ENCODE measurements around the gene PURB.
"Not testable (repeated sequence)": the region's sequence is repeated elsewhere in the genome, so short reads cannot be mapped to it uniquely, and the experiment has no call there.

Gene PURB

DNA sequence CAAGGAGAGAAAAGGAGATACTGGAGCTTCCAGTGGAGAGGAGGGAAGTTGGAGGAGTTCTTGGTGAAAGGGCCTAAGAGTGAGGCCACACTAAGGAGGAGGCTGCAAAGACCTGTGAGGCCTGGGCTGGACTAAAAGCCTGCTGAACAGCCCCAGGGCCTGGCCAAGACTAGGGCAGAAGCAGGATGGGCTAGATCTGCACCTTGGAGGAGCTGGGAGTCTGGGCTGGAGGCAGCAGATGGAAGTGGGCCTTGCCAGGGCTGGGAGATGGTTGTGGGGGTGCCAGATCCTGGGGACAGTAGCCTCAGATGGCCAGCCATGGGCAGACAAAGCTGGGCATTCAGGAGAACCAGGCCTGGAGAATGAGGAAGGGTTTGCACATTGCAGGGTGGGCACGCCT is 6.5 kb upstream of the PURB start:
- DNase-seq (ENCODE audit: low spot score), result no peak

DNA sequence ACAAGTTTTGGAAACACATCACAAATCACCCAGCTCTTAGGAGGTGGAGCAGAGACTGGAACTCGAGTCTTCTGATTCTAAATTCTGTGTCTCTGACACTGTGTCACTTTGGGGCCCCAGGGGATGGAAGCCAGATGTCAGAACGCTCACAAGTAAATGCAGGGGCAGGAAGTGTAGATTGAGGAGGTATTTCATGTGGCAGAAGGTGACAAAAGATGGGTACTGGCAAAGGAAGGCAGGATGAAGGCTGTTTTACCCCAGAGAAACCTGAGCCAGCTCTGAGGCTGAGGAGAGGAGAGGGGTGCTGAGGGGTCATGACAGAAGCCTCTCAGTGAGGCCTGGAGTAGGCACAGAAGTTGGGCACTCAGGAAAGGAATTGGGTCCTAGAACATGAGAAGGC is 6.0 kb upstream of the PURB start:
- DNase-seq (ENCODE audit: low spot score), result no peak

DNA sequence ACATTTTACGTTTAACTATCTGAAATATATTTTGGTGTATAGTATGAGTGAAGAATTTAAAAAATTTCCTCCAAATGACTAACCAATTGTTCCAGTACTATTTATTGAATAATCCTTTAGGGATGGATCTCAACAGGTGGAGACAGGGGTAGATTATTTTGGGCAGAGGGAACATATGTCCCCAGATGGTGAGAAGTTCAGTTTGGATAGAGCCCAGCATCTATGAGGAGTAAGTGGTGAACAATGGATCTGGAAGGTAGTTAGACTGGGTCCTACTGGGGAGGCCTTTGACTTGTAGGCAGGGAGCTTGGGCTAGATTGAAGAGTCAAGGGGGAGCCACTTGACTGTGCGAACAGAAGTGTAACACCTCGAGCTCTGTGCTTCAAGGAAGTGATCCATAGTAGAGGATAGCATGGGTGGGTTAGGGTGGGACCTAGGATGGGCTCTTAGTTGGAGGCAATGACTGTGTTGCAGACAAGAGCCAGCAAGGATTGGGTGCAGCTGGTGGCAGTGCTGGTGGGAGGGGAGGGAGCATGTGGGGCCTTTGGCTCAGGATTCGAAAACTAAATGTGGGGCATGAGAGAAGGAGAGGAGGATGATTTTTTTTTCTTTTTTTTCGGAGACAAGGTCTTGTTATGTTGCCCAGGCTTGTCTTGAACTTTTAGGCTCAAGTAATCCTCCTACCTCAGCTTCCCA is 3.9 kb upstream of the PURB start:
- no peak for DNase-seq (ENCODE audit: low spot score)

DNA sequence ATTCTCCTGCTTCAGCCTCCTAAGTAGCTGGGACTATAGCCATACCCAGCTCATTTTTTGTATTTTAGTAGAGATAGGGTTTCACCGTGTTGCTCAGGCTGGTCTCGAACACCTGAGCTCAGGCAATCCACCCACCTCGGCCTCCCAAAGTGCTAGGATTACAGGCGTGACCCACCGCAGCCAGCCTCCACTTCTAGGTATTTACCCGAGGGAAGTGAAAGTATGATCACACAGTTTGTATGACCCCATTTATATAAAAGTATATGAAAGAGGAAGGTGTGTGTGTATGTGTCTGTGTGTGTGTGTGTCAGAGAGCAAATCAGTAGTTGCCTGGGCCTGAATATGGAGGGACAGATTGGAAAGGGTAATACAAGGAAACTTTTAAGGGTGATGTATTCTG is 2.0 kb upstream of the PURB start:
- no peak for DNase-seq (ENCODE audit: low spot score)

DNA sequence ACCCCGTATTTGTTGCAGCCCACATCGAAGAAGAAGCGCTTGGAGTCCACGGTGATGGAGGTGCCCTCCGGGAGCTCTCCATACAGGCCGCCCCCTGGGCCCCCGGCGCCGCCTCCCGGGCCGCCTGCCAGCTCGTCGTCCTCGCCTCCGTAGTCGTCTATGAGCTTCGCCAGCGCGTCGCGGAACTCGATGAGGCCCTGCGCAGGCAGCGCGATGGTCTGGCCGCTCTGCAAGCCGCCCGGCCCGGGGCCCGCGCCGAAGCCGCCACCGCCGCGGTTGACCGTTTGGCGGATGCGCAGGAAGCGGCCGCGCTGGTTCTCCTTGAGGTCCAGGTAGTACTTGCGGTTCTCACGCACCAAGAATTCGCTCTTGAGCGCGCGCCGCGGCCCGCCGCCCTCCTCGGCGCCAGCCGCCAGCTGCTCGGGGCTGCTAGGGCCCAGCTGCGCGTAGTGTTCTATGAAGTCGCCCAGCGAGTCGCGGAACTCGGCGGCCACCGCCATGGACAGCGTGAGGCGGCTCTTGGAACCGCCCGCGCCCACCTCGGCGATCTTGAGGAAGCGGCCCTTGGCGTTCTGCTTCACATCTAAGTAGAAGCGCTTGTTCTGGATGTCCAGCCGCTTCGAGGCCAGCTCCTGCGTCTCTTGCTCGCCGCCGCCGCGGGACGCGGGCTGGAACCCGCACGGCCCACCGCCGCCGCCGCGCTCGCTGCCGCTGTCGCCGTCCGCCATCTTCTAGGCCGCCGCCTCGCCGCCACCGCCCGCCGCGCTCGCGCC is 523 bp downstream of the PURB start:
- no peak for DNase-seq (ENCODE audit: low spot score)

DNA sequence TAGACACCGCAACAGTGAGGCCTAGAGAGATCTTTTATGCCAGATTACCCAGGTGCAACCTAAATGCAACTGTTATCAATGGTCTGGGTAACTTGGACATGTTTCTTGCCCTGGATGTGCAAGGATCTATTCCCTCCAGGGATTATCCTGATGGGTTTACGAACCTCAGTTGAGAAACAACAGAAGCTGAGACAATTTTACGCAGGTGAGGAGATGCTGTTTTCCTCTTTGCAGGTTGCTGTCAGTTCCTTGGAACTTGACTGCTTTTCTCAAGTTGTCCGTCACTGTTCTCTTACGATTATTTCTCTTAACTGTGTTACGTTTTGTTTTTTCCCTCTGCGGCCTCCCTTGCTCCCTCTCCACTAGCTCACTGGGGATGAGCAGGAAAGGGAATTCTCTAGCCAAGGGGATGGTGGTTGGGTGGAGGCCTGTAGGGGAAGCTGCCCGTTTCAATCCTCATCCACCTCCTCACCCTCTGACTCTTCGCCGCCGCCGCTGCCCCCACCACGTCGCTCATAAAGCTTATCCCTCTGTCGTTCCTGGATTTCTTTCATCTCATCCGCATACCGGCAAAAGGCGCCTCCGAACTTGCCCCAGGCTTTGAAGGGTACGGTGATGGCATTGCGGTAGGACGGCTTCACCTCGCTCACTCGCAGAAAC is 1.2 kb downstream of the PURB start:
- no peak for DNase-seq (ENCODE audit: low spot score)

DNA sequence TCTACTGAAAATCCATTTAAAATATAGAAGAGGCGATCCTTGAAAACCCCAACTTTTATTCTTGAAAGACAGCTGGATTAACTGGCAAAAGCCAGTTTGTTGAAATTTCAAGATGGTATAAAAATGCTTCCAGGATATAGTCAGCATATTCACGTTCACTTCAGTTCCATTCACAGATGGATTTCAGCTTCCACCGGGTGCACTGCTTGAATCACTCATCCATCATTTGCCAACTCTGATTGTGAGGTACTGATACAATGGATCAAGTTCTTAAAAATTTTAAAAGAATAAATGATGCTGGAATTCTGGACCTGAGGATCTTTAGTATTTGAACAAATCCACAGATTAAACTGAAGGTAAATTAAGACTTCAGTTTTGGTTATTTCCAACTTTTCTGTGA is 2.4 kb downstream of the PURB start:
- no peak for DNase-seq (ENCODE audit: low spot score)

DNA sequence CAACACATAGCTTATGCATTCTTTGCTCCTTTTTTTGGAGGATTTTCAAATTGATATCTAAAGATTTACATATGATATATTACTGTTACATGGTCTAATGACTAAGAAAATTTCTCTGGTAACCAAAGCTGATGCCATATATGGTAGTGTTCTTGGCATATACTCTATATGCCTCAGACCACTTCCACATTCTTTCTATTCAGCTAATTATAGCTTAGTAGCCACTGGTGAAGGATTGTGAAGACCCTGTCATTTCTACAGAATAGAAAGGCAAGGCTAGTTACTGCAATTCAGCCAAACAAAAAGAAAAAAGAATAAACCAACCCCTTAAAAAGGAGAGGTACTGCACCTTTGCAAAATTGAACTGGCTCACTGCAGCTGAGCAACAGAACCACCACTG is 3.7 kb downstream of the PURB start:
- no peak for DNase-seq (ENCODE audit: low spot score)

DNA sequence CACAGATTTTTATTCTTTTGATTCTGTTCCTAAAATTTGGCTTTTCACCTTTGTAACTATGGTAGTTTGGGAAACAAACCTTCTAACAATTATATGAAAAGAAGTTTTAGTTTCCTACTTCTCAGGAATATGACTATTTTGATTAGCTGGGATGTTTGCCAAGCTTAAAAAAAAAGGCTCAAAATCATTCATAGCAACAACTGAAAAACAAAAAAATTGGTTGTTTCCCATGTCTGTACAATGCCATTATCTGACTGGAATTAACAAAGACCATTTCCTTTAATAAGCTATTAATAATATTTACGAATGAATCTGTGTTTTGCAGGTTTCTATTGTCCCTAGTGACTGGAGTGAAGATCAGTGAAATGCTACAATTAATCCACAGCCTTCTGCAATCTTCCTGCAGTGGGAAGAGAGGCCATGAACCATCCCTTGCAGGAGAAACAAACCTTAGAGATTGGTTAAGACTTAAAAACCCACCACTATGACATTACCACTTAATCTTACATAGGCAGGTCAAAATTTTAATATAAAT is 4.2 kb downstream of the PURB start:
- DNase-seq (ENCODE audit: low spot score), result no peak

DNA sequence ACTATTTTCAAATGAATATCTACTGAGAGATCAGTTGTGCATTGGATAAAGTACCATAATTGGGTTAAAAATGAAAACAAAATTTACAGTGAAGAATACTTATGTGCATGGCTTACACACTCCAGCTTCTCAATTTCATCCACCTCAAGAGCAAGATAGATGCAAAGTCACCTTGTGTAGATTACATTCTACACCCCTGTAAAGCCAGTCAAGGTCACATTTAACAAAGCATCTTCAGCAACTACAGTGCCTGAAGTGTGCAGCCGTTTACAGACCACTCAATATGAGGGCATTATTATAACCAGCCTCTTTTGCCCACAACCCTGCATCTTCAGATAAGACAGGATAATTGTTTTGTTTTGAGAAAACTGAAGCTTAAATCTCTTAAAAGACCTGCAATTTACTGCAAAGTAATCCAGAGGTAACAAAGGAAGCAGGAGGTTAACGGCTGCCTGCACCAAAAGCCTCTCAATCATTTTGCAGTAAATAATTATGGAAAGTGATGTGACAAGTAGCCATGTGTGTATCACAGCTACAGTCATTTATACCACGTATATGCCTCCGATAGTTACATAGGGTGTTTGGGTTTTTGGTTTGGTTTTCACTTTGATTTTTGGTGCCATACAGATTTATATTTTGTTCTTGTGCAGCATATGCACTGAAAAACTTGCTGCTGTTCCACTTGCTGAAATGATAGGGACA is 4.9 kb downstream of the PURB start:
- DNase-seq (ENCODE audit: low spot score), result no peak

DNA sequence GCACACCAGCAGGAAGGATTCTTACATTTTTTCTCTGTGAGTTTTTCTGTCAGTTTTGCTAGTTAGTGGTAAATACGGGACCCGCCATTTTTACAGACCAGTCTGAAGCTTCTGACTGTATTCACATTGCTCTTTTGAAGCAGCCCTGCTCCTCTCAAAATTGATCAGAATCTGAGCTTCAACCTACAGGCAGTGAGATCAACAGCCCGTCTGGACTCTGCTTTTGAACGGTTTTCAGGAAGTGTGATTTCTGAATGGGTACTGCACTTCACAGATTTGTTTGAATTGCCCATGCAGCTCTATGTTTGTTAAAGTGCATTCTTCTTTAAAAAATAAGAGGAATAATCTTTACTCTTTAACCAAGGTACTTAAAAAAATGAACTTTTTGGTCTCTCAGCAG is 8.9 kb downstream of the PURB start:
- DNase-seq (ENCODE audit: low spot score), result no peak

DNA sequence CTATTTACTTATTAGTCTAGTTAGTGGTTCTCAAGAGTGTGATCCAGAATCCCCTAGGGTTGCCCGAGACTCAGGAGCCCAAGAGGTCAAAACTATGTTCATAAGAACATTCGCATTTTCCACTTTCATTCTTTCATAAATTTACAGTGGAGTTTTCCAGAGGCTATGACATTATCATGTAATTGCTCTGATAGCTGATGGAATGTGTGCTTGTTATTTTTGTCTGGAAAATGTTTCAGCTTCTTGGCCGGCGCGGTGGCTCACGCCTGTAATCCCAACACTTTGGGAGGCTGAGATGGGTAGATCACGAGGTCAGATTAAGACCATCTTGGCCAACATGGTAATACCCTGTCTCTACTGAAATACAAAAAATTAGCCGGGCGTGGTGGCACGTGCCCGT is 10.1 kb downstream of the PURB start:
- DNase-seq (ENCODE audit: low spot score), result no peak

DNA sequence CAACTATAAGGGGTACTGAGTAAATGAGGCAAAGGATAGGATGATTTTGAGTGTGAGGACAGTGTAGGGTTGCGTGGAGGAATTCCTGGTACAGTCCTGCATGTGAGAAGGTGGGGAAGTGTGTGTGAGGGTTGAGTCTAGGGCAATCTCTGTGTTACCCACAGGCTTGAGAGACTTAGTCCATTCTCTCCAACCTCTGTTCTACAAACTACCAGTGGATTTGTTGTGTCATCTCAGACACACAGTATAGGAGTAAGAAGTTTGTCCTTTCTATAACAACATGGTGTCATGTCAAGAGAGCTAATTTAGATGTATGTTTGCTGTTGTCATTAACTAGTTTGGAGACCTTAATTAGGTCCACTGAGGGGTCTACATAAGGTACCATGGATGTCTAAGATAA is 12.5 kb downstream of the PURB start:
- DNase-seq (ENCODE audit: low spot score), result no peak

DNA sequence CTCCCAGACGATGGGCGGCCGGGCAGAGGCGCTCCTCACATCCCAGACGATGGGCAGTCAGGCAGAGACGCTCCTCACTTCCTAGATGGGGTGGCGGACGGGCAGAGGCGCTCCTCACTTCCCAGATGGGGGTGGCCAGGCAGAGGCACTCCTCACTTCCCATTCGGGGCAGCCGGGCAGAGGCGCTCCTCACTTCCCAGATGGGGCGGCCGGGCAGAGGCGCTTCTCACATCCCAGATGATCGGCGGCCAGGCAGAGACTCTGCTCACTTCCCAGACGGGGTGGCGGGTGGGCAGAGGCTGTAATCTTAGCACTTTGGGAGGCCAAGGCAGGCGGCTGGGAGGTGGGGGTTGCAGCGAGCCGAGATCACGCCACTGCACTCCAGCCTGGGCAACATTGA is 13.4 kb downstream of the PURB start:
- not testable (repeated sequence) for DNase-seq (ENCODE audit: low spot score)

DNA sequence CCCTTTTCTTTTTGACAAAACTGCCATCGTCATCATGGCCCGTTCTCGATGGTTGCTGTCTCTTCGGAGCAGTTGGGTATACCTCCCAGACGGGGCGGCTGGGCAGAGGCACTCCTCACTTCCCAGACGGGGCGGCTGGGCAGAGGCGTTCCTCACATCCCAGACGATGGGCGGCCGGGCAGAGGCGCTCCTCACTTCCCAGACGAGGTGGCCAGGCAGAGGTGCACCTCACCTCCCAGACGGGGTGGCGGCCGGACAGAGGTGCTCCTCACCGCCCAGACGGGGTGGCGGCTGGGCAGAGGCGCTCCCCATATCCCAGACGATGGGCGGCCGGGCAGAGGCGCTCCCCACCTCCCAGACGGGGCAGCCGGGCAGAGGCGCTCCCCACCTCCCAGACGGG is 14.6 kb downstream of the PURB start:
- DNase-seq (ENCODE audit: low spot score), result not testable (repeated sequence)

DNA sequence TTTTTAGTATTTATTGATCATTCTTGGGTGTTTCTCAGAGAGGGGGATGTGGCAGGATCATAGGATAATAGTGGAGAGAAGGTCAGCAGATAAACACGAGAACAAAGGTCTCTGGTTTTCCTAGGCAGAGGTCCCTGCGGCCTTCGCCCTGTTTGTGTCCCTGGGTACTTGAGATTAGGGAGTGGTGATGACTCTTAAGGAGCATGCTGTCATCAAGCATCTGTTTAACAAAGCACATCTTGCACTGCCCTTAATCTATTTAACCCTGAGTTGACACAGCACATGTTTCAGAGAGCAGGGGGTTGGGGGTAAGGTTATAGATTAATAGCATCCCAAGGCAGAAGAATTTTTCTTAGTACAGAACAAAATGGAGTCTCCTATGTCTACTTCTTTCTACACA is 15.0 kb downstream of the PURB start:
- DNase-seq (ENCODE audit: low spot score), result not testable (repeated sequence)

DNA sequence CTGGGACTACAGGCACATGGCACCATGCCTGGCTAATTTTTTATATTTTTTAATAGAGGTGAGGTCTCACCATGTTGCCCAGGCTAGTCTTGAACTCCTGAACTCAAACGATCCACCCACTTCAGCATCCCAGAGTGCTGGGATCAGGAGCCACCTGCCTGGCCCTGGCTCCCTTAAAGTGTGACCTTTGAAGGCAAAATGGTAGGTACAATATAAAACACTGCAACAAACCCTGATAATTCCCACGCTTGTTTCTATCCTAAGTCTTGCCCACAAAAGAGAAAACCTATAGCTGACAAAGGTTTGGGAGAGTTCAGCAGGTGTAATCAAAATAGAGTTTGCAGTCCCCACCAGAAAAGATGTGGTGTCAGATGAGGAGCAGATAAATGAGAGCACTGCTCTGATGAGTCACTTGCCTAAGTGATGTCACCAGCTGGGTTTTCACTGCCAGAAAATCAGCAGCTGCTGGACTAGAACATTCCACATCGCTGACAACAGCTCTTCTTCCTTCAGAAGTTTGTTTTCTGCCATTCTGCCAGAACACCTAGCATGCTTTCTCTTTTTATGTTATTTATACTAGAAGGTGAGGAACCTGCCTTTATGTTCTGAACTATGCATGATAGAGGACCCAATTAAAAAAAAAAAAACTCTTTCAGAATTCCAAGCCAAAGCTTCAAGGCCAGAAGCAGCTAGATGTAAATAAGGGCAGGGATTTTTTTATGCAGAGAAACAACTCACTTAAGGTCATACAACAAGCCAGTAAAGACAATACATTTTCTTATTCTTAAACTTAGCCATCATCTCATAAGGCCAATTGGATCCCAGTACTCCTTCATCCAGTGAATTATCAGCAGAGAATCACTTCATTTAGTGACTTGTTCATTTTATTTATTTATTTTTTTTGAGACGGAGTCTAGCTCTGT is 18.0 kb downstream of the PURB start:
- peak; percentile 37 for DNase-seq (ENCODE audit: low spot score)

DNA sequence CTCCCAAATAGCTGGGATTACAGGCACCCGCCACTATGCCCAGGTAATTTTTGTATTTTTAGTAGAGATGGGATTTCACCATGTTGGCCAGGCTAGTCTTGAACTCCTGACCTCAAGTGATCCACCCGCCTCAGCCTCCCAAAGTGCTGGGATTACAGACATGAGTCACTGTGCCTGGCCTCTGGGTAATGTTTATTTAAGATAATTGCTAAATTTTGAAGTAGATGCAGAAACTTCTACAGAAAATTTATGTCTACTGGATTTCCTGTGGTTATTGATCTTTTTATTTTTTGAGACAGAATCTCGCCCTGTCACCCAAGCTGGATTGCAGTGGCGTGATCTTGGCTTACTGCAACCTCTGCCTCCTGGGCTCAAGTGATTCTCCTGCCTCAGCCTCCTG is 23.4 kb downstream of the PURB start:
- not testable (repeated sequence) for DNase-seq (ENCODE audit: low spot score)

DNA sequence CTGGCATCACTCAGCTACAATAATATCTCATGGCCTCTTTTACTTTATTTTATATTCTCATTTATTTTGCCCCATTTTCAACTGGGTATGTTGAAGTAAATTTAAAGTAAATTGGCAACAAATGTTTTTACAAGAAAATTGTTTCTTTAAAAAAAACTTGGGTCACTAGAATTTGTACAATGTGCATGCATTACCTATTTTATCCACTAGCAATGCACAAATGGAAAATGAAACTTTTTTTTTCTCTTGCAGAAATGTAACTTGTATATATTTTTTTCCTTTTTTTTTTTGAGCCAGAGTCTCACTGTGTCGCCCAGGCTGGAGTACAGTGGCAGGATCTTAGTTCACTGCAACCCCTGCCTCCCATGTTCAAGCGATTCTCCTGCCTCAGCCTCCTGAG is 27.2 kb downstream of the PURB start:
- no peak for DNase-seq (ENCODE audit: low spot score)

DNA sequence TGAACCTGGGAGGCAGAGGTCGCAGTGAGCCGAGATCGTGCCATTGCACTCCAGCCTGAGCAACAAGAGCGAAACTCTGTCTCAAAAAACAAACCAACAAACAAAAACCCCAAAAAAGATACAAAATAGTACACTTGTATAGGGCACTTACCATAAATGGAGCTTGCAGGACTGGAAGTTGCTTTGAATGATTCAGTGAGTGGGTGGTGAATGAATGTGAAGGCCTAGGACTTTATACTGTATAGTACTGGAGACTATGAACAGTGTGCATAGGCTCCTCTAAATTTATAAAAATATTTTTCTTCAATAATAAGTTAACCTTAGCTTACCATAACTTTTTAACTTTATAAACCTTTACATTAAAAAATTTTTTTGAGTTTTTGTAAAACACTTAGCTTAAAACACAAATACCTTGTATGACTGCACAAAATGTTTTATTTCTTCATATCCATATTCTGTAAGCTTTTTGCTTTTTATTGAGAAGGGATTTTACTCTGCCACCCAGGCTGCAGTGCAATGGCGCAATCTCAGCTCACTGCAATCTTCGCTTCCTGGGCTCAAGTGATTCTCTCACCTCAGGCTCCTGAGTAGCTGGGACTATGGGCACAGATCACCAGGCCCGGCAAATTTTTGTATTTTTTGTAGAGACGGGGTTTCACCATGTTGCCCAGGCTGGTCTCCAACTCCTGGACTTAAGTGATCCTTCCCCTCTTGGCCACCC is 30.5 kb downstream of the PURB start:
- no peak for DNase-seq (ENCODE audit: low spot score)

DNA sequence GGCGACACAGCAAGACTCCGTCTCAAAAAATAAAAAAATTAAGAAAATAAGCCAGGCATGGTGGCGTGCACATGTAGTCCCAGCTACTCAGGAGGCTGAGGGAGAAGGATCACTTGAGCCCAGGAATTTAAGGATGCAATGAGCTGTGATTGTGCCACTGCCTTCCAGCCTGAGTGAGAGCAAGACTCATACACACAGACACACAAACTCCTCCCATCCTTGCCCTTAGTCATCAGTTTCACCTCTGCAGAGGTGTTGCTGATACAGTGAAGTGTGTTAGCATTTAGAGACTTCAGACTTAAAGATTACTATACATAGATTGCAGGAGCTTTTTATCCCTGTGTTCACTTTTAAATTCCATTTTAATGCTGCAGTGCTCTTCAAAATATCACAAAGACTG is 31.9 kb downstream of the PURB start:
- DNase-seq (ENCODE audit: low spot score), result no peak
